Liver (tissue), 9 donors: ENCODE results near the gene SEC31B. TPM values are rescaled to one million over a fixed set of nuclear protein-coding genes. Genes with fewer than 3 reads are reported as not detected.

Experiments used
- DNase-seq: peaks from one replicate; pipeline ENCODE4 v3.0.0-alpha.2; 2017; ENCODE audit warnings: low spot score
- H3K27ac ChIP-seq, 2 donors: one replicate each; pipeline ENCODE4 v1.7.0; 2013; ENCODE audit warnings: inconsistent platforms in 2 of 2, low read length in 2 of 2, control low read depth in 1 of 2, low read depth in 1 of 2, mild to moderate bottlenecking in 1 of 2
- H3K27me3 ChIP-seq, 4 donors: one replicate each; pipeline versions ENCODE4 v1.6.1 to v1.7.0; 2013; ENCODE audit warnings: low read length in 3 of 4, inconsistent platforms in 1 of 4, mild to moderate bottlenecking in 1 of 4, moderate library complexity in 1 of 4; ENCODE audit not compliant: control insufficient read depth in 4 of 4, insufficient read depth in 4 of 4
- H3K36me3 ChIP-seq, 4 donors: one replicate each; pipeline versions ENCODE4 v1.6.1 to v1.7.0; 2013; ENCODE audit warnings: low read length in 3 of 4, mild to moderate bottlenecking in 3 of 4, low read depth in 1 of 4, moderate library complexity in 1 of 4; ENCODE audit not compliant: control insufficient read depth in 4 of 4, insufficient read depth in 3 of 4
- H3K4me1 ChIP-seq, 4 donors: one replicate each; pipeline versions ENCODE4 v1.6.1 to v1.7.0; 2013; ENCODE audit warnings: low read length in 3 of 4, mild to moderate bottlenecking in 3 of 4, moderate library complexity in 1 of 4; ENCODE audit not compliant: control insufficient read depth in 4 of 4, insufficient read depth in 4 of 4
- H3K4me3 ChIP-seq, 3 donors: one replicate each; pipeline versions ENCODE4 v1.6.1 to v1.7.0; 2013; ENCODE audit warnings: low read length in 3 of 3, control low read depth in 1 of 3, low read depth in 1 of 3, mild to moderate bottlenecking in 1 of 3
- H3K9ac ChIP-seq, 2 donors: one replicate each; pipeline ENCODE4 v1.7.0; 2013; ENCODE audit warnings: low read length in 2 of 2, mild to moderate bottlenecking in 2 of 2, moderate library complexity in 2 of 2, control low read depth in 1 of 2, low read depth in 1 of 2
- H3K9me3 ChIP-seq, 4 donors: one replicate each; pipeline versions ENCODE4 v1.6.1 to v1.7.0; 2013; ENCODE audit warnings: low read length in 3 of 4; ENCODE audit not compliant: control insufficient read depth in 4 of 4
- EGR1 ChIP-seq, 2 donors: IDR thresholded peaks; 2 replicates each; pipeline ENCODE4 v1.6.1; 2016 to 2018; ENCODE audit warnings: antibody characterized with exemption in 2 of 2, low read depth in 2 of 2
- FOXA1 ChIP-seq: IDR thresholded peaks from 2 replicates; pipeline ENCODE4 v1.6.1; 2016; ENCODE audit warnings: antibody characterized with exemption
- FOXA2 ChIP-seq: IDR thresholded peaks from 2 replicates; pipeline ENCODE4 v1.6.1; 2016; ENCODE audit warnings: antibody characterized with exemption
- HNF4A ChIP-seq, 2 donors: conservative IDR thresholded peaks; 2 replicates each; pipeline ENCODE4 v1.6.1; 2016; ENCODE audit warnings: antibody characterized with exemption in 2 of 2, mild to moderate bottlenecking in 2 of 2
- JUND ChIP-seq, 2 donors: IDR thresholded peaks; 2 replicates each; pipeline ENCODE4 v1.6.1; 2016; ENCODE audit warnings: antibody characterized with exemption in 2 of 2
- MAX ChIP-seq: IDR thresholded peaks from 2 replicates; pipeline ENCODE4 v1.6.1; 2016; ENCODE audit warnings: antibody characterized with exemption
- NR2F2 ChIP-seq: IDR thresholded peaks from 2 replicates; pipeline ENCODE4 v1.6.1; 2016; ENCODE audit warnings: antibody characterized with exemption
- RAD21 ChIP-seq, 2 donors: IDR thresholded peaks; 2 replicates each; pipeline ENCODE4 v1.6.1; 2016; ENCODE audit warnings: antibody characterized with exemption in 2 of 2, mild to moderate bottlenecking in 2 of 2
- RXRA ChIP-seq, 2 donors: IDR thresholded peaks; 2 replicates each; pipeline ENCODE4 v1.6.1; 2017 to 2018; ENCODE audit warnings: antibody characterized with exemption in 2 of 2, mild to moderate bottlenecking in 1 of 2
- SP1 ChIP-seq: IDR thresholded peaks from 2 replicates; pipeline ENCODE4 v1.6.1; 2018; ENCODE audit warnings: antibody characterized with exemption, mild to moderate bottlenecking
- TAF1 ChIP-seq: conservative IDR thresholded peaks from 2 replicates; pipeline ENCODE4 v1.6.1; 2016; ENCODE audit warnings: antibody characterized with exemption, mild to moderate bottlenecking
- YY1 ChIP-seq: IDR thresholded peaks from 2 replicates; pipeline ENCODE4 v1.6.1; 2016; ENCODE audit warnings: antibody characterized with exemption, mild to moderate bottlenecking
- WGBS: extraction: QIAGEN DNeasy Blood & Tissue Kit; methylation state at CpG from one replicate; pipeline ENCODE4 v1.1.7; 2013; 5-methylcytosine and 5-hydroxymethylcytosine counted together
- polyA plus RNA-seq, 2 donors: library from polyadenylated mRNA; stranded (reverse) in 1 of 2; unstranded in 1 of 2; fragments of 200-250 nt in 1 of 2; fragments of >200 nt in 1 of 2; fragmentation: Nextera tagmentation in 1 of 2; extraction: Ambion mirVana in 1 of 2; gene quantifications; one replicate each; pipeline versions ENCODE4 v1.2.1 to v1.2.3, GENCODE V29; 2013 to 2015
- total RNA-seq, 2 donors: library from RNA; depleted of rRNA; stranded (reverse); fragments of >200 nt; gene quantifications; one replicate each; pipeline ENCODE4 v1.2.3, GENCODE V29; 2014
- TF ChIP-seq, protein P1 (sequence below): fragments of 150-350 bp; IDR thresholded peaks from 2 replicates; pipeline ENCODE4 v1.5.1; 2017; ENCODE audit warnings: improper control_type of control experiment, low read depth, low read length; ENCODE audit not compliant: missing input control
- TF ChIP-seq, protein P2 (sequence below): IDR thresholded peaks from 2 replicates; pipeline ENCODE4 v1.6.1; 2016; ENCODE audit warnings: antibody characterized with exemption
- TF ChIP-seq, protein P3 (sequence below): IDR thresholded peaks from 2 replicates; pipeline ENCODE4 v1.6.1; 2016; ENCODE audit warnings: antibody characterized with exemption
- donor health status: healthy.
- donor health status: healthy.
- donor health status: healthy.
- donor health status: healthy.
- donor health status: healthy.

SEC31B gene
- total and polyA plus RNA-seq, 4 donors, result 1.3 to 6.6 (median 3.8) TPM

GRCh38 chr10:100480002-100480401 lies 39.7 kb downstream of the SEC31B start:
- H3K27ac ChIP-seq, result no peak overlapping the region
- H3K9me3 ChIP-seq, result no peaks in the 10 kb centered on the region
- WGBS, result 79% methylated on average over 2 of the region's 2 CpGs
- no peaks in the 10 kb centered on the region for H3K36me3 ChIP-seq
- H3K27me3 ChIP-seq, result peaks cover 0 to 2% (median 0%) of the 10 kb centered on the region in 4 donors
- H3K4me3 ChIP-seq, result no peak overlapping the region
- no peak for DNase-seq
- TF ChIP-seq YY1 (no peak), RAD21 (IDR thresholded peaks at IDR 0.05) (no peak), FOXA1 (no peak), SP1 (no peak)
- H3K9ac ChIP-seq, result no peak overlapping the region
- peaks cover 3 to 20% (median 13%) of the 10 kb centered on the region in 4 donors for H3K4me1 ChIP-seq

GRCh38 chr10:100479037-100479436 lies 40.6 kb downstream of the SEC31B start:
- Histone ChIP-seq H3K4me1 (peaks cover 3 to 20% (median 13%) of the 10 kb centered on the region in 4 donors), H3K27ac (no peak overlapping the region), H3K36me3 (no peaks in the 10 kb centered on the region), H3K27me3 (peaks cover 0 to 2% (median 0%) of the 10 kb centered on the region in 4 donors), H3K4me3 (no peak overlapping the region), H3K9me3 (no peaks in the 10 kb centered on the region), H3K9ac (no peak overlapping the region)
- WGBS, result 65% methylated on average over 4 of the region's 4 CpGs
- no peak for DNase-seq
- TF ChIP-seq HNF4A (conservative IDR thresholded peaks at IDR 0.05) (no peak), SP1 (no peak)
- TF ChIP-seq, protein P1, sequence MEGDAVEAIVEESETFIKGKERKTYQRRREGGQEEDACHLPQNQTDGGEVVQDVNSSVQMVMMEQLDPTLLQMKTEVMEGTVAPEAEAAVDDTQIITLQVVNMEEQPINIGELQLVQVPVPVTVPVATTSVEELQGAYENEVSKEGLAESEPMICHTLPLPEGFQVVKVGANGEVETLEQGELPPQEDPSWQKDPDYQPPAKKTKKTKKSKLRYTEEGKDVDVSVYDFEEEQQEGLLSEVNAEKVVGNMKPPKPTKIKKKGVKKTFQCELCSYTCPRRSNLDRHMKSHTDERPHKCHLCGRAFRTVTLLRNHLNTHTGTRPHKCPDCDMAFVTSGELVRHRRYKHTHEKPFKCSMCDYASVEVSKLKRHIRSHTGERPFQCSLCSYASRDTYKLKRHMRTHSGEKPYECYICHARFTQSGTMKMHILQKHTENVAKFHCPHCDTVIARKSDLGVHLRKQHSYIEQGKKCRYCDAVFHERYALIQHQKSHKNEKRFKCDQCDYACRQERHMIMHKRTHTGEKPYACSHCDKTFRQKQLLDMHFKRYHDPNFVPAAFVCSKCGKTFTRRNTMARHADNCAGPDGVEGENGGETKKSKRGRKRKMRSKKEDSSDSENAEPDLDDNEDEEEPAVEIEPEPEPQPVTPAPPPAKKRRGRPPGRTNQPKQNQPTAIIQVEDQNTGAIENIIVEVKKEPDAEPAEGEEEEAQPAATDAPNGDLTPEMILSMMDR, result no peak

GRCh38 chr10:100477970-100478369 lies 41.7 kb downstream of the SEC31B start:
- no peaks in the 10 kb centered on the region for H3K36me3 ChIP-seq
- H3K9ac ChIP-seq, result no peak overlapping the region
- H3K4me1 ChIP-seq, result peaks cover 3 to 18% (median 12%) of the 10 kb centered on the region in 4 donors
- 48% methylated on average over 5 of the region's 5 CpGs for WGBS
- DNase-seq, result no peak
- H3K4me3 ChIP-seq, result no peak overlapping the region
- no peaks in the 10 kb centered on the region for H3K9me3 ChIP-seq
- TF ChIP-seq YY1, result no peak
- TF ChIP-seq TAF1, result no peak
- no peak for TF ChIP-seq NR2F2
- TF ChIP-seq RAD21 (IDR thresholded peaks at IDR 0.05), result no peak
- TF ChIP-seq, protein P2, sequence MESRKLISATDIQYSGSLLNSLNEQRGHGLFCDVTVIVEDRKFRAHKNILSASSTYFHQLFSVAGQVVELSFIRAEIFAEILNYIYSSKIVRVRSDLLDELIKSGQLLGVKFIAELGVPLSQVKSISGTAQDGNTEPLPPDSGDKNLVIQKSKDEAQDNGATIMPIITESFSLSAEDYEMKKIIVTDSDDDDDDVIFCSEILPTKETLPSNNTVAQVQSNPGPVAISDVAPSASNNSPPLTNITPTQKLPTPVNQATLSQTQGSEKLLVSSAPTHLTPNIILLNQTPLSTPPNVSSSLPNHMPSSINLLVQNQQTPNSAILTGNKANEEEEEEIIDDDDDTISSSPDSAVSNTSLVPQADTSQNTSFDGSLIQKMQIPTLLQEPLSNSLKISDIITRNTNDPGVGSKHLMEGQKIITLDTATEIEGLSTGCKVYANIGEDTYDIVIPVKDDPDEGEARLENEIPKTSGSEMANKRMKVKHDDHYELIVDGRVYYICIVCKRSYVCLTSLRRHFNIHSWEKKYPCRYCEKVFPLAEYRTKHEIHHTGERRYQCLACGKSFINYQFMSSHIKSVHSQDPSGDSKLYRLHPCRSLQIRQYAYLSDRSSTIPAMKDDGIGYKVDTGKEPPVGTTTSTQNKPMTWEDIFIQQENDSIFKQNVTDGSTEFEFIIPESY, result no peak
- TF ChIP-seq MAX, result no peak
- no peak for TF ChIP-seq JUND (IDR thresholded peaks at IDR 0.05)
- no peak for TF ChIP-seq FOXA2
- TF ChIP-seq, protein P3, sequence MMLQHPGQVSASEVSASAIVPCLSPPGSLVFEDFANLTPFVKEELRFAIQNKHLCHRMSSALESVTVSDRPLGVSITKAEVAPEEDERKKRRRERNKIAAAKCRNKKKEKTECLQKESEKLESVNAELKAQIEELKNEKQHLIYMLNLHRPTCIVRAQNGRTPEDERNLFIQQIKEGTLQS, result no peak
- TF ChIP-seq EGR1 (IDR thresholded peaks at IDR 0.05; ENCODE audit: low read depth in 2 of 2), result no peak
- TF ChIP-seq SP1, result no peak
- no peak for TF ChIP-seq HNF4A (conservative IDR thresholded peaks at IDR 0.05)
- no peak for TF ChIP-seq RXRA (IDR thresholded peaks at IDR 0.05)
- TF ChIP-seq, protein P1, result no peak
- no peaks in the 10 kb centered on the region for H3K27me3 ChIP-seq
- no peak overlapping the region for H3K27ac ChIP-seq
